CD4-positive, alpha-beta T cell treated with Interleukin-17A for 4 hours (primary cell): ENCODE measurements around the gene C4BPB.

Experiments
- DNase-seq: peaks from one replicate; pipeline ENCODE4 v3.0.0-alpha.2; 2020; ENCODE audit warnings: mixed read lengths

C4BPB gene

DNA sequence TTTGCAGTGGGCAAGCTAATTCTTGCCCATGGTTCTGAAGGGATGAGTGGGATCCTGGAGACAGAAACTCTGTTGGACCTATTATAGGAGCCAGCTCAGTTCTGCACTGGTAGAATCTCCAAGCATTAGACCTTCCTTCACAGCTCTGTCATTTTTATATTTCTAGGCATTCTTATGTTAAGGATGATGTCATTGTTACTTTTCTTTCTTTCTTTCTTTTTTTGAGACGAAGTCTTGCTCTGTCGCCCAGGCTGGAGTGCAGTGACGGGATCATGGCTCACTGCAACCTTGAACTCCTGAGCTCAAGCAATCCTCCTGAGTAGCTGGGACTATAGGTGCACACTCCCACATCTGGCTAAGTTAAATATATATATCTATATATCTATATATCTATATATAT, 28.1 kb upstream of the C4BPB start:
- DNase-seq = no peak

DNA sequence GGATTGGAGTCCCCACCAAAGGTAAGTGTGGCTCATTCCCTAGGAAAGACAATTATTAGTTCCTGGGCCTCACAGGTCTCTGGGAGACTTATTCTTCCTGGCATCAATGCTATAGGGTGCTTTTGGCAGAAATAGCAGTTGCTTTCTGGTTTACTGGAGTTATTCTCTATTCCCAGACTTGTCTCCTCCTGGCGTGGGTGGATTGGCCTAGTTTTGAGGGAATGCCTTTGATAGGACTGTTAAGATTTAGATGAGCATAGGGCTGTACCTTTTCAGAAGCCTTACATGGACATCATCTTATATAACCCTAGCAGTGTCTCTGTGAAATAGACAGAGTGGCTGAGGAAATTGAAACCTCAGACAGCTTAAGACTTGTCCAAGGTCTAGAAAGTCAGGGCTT, 26.6 kb upstream of the C4BPB start:
- DNase-seq = no peak

DNA sequence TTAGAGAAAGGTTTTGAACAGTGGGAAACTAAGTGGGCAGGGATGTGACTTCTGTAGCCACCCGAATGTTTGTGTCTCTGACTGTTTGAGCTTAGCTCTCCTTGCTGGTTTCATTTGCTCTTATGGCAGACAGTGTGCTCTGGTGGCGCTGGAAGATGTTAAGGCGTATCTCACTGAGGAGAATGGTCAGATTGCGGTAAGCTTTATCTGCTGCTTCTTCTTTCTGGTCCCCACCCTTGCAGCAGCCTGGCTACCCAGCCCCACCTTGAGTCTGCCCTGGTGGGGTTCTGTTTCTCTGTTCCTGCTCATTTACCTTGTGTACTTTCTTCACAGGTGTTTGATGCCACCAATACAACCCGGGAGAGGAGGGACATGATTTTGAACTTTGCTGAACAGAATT, 25.6 kb upstream of the C4BPB start:
- no peak for DNase-seq

DNA sequence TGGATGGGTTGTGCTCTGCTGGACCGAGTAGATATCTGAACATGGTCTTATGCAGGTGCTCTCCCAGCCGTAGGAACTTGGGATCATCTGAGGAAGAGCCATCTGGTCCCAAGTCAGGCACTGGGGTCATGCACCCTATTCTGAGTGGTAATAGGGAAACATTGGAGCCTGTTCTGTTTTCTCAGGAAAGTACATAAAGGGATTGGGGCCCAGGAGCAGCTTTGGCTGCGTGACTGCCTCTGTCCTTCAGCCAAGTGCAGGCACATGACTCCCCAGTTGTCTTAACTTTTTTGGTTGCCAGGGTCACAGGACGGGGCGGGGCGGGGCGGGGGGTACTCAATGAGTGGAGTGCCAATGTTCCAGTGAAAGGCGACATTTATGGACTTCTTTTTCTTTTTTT, 24.1 kb upstream of the C4BPB start:
- no peak for DNase-seq

DNA sequence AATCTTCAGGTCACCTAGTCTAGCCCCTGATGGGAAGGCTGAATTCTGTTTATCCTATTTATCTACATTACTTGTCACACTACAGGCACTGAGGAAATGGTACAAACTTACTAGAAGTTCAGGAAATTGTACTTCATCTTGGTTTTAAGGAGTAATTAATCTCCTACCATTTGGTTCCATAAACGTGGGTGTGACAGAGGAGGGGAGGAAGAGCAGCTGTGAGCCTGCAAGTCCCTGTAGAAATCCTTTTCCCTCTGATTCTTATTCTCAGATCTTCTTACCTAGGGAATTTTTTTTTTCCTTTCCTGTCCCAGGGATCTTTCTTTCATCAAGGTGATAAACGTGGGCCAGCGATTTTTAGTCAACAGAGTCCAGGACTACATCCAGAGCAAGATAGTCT, 21.5 kb upstream of the C4BPB start:
- DNase-seq = no peak

DNA sequence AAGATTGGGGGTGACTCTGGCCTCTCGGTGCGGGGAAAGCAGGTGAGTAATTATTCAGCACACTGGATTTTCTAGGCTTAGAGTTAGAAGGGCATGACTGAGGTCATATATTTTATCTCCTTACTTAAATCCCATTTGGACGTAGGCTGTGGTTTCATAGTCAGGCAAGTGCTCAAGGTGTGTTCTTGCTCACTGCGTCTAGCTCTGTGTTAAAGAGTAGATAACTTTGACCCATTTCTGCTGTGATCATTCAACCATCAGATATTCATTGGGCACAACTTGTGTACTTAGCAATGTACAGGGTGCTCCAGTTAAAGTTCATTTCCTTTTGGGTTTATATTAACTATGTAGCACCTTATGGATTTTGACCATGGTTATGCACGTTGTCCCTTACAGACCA, 21.0 kb upstream of the C4BPB start:
- DNase-seq = no peak

DNA sequence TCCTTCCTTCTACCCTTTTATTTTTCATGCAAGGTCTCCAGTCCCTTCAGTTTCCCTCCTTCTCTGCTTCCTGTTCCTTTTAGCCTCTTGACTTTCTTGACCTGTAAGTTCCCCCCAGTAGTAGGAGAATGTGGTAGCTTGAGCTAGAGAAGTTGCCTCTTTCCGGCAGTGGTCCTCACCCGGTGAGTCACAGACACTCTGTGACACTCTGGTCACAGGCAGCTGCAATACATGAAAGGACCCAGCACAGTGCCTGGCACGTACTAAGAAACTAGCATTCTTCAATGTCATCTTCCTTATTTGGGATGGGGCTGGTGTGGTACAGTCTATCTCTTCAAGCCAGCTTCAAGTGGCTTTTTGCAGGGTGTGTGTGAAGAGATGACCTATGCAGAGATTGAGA, 19.6 kb upstream of the C4BPB start:
- DNase-seq = peak; percentile 21

DNA sequence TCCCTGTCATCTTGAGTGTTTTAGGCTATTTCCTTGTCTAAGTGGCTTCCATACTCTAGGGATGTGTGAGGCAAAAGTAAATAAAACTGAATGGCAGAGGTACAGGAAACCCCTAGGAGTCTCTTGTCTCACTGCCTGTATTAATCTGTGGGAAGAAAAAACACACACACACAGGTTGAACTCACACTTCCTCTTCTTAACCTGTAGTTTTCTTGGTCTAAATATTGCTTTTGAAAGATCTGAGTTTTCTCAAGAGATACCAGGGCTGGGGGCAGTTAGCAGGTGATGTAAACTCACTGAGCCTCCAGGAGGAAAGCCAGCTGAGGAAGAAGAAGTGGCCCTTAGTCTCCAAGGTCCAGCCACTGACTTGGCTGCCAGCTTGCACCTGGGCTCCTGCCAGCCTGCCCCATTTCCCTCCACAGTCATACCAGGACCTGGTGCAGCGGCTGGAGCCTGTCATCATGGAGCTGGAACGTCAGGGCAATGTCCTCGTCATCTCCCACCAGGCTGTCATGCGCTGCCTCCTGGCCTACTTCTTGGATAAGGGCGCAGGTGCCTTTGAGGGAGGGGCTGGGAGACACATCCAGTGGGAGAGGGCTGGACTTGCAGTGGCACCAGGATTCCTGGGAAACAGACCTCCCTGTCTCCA, 18.7 kb upstream of the C4BPB start:
- no peak for DNase-seq

DNA sequence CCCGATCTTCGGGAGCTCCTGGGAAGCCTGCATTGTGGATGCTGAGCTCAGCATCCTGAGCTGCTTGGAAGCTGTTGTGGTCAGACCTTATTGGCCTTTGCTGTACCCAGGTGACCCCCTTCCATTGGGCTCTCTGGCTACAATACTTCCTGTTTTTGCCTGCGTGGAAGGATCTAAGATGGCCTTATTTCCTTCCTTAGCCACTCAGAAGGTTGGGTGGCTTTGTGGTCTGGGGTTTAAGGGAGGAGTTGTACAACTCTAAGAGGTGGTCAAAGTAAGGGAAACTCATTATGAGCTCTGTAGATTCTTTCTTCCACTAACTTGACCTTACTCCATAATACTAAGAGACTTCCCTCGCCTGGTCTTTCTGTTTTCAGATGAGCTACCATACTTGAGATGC, 17.8 kb upstream of the C4BPB start:
- no peak for DNase-seq

DNA sequence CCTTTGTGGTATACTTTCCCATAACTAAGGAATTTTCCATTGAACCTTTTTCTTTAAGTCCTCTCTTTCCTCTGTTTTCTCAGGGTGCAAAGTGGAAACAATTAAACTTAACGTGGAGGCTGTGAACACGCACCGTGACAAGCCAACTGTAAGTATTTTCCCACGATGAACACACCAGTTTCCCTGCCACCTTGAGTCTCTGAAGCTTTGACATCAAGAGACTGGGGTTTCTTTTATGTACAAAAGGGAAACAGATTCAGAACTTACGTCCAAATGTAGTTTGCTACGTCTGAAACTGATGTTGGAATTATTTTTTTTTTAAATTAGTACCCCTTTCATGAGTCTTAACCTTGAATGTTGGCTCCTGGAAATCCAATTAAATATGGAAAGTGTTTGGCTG, 17.2 kb upstream of the C4BPB start:
- peak; percentile 23 for DNase-seq

DNA sequence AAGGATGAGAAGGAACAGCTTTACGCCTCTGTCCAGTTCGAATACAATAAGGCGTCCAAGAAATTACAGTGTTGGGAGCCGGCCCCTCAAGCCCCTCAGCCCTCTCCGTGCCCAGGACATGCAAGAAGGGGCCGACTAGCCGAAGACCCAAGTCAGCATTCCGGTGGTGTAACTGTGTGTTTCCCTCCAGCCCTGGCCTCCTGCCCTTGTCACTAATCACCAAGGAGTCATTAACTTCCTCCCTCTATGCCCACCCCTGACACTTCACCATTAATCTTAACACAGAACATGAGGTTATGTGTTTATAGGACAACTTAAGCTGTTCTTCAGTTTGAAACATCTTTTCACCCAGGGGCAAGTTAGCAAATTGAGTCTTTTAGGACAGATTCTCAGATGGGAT, 16.4 kb upstream of the C4BPB start:
- DNase-seq = no peak

DNA sequence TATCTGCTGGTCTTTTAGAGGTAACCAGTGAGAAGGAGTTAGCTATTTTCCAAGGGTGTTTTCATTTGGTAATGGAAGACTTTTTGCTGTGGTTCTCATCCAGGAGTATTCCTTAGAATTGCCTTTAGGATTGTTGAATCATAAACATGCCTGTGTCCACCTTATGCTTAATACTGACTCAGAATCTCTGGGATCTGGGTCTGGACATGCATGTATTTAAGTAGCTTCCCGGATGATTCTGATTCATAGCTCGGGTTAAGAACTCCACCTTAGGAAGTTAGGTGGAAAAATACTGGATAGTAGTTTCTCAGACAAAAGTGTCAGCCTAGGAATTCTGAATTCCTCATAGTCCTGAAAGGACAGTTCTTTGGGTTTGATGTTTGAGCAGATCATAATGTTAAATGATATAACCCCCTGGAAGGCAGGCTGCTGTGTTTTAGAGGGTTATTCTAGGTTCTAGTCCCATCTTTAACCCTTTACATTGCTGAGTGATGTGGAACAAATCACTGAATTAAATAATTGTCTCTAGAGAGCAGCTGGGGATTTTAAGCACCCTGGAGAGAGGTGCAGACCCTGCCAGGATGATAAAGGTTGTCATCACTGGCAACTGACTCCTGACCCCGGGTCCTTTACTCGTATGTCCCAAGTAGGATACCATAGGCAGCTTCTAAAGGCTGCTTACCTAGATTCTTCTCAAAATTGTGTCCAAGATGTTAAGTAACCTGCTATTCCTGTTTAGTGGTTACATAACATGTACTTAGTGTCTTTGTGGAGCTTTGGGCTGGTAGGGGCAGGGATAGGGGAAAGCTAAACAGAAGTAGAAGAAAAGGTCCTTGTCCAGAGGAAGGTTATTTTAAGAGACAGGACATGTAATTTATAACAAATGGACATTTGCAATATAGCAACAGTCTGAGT, 14.5 kb upstream of the C4BPB start:
- DNase-seq = no peak

DNA sequence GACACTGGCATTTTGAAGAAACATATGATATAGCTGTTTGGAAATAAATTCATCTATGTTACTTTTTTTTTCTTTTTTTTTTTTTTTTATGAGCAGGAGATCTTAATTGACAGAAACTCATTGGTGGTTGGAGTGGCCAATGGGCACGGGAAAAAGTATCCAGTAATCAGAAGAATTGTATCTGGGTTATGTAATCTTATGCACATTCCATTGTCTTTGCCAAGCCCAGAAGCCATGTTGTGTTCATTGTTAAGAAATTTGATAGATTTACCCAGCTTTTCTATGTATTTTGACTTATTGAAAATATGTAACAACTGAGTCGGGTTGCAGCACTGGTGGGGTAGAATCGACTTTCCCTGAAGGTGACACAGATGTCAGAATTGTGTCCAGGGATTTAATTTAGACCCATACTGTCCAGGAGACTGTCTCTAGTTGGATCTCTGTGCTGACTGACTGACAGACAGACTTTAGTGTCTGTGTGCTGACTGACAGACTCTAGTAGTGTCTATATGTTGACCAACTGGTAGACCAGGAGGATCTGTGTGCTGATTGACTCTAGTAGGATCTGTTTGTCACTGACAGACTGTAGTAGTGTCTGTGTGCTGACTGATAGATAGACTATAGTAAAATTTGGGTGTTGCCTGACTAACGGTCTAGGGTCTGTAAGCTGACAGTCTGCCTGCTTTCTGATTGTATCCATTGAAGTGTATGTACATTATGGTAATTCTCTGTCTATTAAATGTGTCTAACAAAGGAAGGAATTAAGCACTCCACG, 12.3 kb upstream of the C4BPB start:
- DNase-seq = no peak

DNA sequence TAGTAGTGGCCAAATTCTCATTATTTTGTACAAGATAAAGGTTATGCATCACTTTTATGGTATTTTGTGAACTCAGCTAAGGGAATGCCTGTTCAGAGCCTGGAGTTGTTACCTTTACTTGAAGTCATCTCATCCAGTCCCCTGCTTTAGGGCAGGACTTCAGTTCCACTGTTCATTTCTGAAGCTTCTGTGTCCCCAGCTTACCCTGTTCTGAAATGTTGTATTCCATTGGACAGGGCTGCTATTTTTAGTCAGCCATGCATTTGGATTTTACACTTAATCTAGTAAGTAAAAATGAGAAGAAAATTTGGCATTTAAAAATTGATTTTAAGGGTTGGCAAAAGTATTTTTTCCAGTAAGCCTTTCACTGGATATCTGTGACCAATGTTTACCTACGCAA, 11.6 kb upstream of the C4BPB start:
- DNase-seq = no peak

DNA sequence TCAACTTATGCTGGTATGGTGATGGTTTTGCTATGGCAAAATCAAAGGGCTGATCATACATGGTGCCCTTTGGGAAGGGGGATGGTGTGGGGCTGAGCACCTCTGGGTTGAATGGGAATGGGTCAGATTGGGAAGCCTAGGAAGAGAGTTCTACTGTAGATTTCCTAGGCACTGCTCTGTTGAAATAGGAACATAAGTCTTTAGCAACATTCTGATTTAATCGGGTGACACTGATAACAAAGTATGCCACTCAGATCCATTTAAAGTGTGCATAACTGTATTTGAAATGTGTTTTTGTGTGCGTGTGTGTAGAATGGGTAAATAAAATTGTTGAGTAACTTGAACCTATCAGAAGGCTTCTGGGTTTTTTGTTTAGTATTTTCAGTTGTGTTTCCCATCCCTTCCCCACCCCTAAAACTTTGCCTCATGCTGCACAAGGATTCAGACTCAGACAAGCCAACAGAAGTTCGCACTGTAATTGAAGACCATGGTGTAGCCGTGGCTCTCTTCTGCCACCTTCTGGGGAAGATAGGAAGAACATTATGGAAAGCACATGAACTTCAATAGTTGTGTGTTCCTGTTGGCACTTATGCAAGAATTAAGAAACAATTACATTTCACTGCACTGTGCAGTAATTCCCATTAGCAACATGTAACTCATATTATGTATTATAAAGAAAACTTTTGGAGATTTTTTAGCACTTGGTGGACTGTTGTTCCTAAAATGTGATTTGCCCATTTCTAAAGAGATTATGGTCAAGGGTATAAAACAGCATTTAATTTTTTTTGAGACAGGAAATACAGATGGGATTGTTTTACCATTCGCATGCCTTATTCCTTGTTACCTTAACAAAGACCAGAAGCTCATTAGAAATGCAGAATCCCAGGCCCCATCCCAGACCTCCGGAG, 10.9 kb upstream of the C4BPB start:
- peak; percentile 77 for DNase-seq

DNA sequence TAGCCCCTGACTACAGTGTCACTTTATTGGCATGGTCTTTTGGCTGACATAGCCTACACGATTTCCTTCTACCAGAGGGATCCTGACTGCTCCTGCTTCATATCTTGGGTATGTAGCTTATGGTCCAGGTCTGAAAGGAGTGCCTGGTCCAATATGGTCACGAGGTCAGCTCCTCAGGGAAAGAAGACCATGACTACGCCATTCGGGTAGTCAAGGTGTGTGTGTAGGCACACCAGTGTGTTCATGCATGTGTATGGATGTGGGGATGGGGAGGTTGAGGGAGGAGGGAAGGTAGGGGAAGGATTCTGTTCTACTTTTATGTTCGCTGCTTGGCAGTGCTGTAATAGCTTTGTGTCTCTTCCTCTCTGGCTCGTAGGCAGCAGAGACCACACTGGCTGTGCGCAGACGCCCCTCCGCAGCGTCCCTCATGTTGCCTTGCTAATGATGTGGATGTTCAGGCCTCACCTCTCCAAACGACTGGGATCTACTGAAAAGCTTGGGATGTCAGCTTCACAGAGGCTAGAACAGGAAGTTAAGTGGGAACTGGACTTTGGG, 10.0 kb upstream of the C4BPB start:
- DNase-seq = no peak

DNA sequence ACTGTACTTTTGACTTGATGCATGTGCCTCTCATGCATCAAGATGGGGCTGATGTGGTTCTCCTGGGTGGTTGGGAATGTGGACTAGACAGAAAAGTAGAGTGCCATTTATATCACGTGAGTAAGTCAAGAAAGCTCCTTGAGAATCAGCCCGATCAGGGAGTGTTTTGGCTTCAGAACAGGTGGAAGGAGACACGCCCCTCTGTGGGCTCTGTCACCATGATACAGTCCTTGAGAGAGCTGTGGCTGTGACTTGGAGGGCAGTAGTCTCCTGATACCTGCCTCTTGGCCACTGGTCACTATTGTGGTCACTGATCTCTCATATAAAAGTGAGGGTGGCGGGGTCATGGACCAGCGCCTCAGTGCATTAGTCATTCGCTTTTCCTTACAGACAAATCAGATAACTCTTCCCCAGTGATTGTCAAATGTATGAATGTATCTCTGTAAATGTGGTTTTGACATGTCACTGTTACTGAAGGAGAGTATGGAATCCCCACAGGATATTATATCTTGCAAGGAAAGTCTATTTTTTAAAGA, 8.9 kb upstream of the C4BPB start:
- no peak for DNase-seq

DNA sequence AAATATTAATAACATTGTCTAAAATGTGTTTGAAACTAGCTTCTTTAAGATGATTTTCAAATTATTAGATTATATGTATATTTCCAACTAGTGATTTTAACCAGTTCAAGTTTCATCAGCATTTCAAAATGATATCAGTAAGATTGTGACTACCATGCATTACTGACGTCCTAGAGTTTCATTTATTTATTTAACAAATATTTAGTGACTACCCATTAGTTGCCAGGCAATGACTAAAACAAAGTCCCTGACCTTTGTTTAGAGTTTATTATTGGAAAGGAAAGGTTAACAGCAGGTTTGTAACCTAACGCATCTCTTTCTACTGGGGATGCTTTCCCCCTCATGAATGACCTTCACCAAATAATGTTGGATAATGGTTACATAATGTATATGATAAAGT, 7.6 kb upstream of the C4BPB start:
- DNase-seq = no peak

DNA sequence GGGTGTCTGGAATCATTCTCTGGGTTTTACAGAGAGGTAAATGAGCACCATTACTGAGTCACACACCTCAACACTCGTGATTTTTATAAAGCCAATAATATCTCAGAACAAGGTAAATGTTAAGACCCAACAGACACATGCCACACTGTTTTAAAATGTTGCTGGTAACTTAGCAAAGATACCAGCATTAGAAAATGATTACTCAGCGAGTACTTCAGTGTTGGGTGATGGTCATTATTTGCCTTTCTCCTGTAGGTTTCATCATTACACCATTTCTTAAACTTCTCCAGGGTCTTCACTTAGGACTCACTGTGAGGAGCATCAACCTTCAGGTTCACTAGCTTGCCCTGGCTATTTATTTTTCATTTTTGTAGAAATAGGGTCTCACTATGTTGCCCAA, 6.9 kb upstream of the C4BPB start:
- no peak for DNase-seq

DNA sequence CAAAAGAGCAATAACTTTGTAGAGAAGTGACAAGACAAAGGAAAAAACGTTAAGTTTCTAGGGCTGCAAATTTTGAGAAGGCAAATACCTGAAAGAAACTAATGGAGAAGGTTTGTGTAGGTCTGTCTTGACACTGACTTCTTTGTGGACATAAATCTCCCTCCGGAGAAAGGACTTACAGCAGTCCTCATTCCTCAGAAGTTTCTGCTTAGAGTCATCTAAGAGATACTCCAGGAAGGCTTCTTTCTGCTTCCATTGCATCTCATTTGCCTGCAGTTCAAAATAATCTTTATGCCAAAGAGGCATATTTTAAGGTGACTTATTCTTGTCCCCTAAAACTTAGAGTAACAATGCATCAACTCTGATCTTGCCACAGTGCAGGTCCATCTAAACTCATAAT, 4.4 kb upstream of the C4BPB start:
- DNase-seq = no peak

DNA sequence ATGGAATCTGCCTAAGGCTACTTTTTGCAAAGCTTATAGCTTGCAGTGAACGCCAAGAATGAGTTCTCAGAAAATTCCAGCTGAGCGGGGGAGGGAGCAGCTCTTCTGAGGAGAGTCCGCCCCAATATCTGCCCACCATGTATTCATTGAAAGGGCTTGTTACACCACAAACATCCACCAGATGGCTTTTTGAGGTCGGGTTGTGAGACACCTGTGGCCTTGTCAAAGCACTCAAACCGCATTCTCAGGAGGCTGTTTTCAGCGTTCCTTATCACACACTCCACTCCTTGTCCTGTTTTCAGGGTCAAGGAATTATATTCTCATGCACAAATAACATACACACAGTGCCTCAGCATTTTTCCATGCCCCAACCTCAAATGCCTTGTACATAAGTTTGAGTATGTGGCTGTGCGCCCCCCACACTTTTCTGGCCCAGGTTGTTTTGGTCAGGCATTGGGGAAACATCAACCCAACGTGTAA, 3.9 kb upstream of the C4BPB start:
- DNase-seq = peak; percentile 63

DNA sequence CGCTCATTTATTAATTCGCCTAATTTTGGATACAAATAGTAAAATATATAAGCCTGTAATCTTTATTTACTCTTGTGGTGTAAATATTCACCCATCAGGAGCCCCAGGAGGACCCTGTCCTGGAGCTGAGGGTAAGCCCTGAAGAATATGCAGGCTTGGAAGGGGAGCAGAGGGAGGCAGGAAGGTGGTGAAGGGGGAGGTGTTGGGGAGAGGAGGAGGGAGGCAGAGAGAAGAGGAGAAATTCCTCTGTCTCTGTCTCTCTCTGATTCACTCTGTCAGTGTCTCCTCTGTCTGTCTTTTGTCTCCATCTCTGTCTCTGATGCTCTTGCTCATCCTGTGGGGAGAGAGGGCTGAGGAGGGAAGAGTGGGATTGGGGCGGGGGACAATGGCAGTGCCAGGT, 2.8 kb upstream of the C4BPB start:
- no peak for DNase-seq
